Activated CD8-positive, alpha-beta memory T cell treated with anti-CD3 and anti-CD28 coated beads for 24 hours (primary cell): ENCODE measurements around the gene PREX1.
A peak's percentile ranks its signal among the peaks of the same experiment; 100 is the strongest.
"Not testable (repeated sequence)": the region's sequence is repeated elsewhere in the genome, so short reads cannot be mapped to it uniquely, and the experiment has no call there.

Experiments
- DNase-seq: peaks from one replicate; pipeline ENCODE4 v3.0.0-alpha.2; 2020

The PREX1 gene

DNA sequence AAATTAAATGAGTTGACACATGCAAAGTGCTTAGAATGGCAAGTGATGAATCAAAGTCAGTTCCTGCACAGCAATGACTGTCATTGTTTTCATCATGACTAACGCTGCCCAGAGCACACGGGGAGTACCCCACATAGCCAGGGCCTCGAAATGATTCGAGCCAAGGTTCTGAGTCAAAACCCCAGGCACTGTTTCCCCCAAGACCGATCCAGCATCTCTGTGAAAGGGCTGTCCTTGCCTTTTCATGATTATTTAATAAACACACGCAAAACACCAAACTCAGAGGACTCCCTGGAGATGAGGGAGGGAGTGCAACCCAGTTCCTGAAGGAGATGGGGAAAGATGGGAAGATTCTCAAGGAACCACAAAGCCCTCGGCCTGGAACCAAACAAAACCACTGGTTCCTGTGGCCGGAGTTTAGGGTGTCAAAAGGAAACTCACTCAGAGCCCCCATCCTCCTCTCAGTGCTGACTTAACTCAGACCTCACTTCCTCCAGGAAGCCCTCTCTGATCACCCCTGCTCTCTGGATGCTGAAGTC is 3.8 kb downstream of the PREX1 start:
- DNase-seq: peak; percentile 79

GRCh38 chr20:48823476-48823875 is 4.3 kb downstream of the PREX1 start:
- no peak for DNase-seq

GRCh38 chr20:48822879-48823385 is 4.9 kb downstream of the PREX1 start:
- no peak for DNase-seq

DNA sequence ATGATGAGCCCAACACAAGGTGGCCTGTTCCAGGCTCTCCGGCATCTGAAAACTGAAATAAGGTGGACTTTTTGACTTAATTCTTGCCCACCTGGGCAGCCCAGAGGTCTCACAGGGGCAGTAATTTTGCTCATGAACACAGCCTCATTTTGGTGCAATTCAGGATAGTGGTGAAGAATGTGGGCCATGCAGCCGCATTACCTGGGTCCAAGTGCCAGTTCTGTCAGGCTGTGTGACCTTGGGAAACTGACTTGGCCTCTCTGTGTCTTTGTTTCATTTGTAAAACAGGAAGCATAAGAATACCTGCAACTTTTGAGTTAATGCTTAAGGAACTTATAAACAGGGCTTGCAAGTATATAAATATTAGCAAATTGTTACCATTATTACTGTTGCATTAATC is 5.6 kb downstream of the PREX1 start:
- no peak for DNase-seq

DNA sequence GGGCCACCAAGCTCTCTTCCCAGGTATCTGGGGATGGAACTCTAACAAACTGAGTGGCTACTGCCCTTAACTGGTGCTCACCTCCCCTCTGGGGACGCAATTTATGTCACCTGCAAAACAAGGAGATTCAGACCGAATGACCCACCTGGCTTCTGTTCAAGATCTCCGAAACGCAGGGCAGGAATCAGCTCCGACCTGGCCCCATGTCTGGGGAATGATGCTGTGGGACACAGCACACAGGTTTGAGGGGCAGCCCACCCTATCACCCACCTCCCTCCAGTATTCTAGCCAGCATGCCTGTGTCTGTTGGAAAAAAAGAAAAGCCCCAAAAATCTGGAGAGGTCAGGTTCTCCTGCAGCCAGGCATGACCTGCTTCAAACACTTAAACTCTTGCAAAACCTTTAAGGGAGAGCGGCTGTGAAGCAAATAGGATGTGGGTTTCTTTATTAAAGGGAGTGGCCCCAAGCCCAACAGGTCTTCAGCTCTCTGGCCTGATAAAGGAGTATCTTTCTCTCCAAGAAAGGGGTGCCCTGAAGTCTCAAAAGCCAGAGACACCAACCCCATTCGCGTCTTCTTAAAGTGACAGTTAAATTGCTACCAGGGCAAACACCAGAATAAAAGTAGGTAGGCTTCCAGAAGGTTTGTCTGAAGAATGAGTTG is 6.4 kb downstream of the PREX1 start:
- DNase-seq: no peak

- DNase-seq: no peak
Measured at GRCh38 chr20:48820649-48820973, 7.2 kb downstream of the PREX1 start.

DNA sequence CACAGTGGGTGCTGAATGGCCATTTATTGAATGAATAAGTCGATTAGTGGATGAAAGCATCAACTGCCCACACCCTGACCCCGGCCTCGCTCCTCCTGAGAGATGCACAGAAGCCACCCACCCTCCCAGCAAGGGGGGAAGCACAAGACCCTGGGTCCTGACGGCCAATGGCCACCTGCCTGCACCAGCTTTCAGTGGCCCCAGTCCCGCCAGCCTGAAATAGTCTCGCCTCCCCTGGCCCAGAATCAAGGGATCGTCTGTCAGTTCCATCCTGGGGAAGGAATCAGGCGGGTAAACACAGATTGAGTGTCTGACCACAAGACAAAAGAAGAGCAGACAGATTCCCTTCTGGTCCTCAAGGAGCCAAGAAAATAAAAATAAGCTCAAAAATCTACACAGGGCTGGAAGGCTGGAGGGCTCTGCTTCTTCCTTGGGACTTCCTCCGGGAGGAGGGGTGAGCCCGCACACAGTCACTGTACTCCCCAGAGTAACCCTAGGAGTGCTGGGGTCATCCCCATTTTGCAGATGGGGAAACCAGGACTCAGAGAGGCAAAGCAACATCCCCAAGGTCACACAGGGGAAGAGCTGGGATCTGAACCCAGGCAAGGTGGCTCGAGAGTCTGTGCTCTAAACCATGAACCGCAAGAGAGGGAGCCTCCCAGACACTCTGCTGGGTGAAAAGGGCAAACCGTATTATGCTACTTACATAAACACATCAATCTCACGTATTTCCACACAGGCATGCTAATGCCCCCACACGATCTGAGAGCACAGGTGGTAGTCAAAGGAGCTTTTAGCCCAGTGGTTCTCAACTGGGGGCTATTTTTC is 7.8 kb downstream of the PREX1 start:
- DNase-seq: no peak

GRCh38 chr20:48819089-48819488 is 8.7 kb downstream of the PREX1 start:
- DNase-seq: no peak

DNA sequence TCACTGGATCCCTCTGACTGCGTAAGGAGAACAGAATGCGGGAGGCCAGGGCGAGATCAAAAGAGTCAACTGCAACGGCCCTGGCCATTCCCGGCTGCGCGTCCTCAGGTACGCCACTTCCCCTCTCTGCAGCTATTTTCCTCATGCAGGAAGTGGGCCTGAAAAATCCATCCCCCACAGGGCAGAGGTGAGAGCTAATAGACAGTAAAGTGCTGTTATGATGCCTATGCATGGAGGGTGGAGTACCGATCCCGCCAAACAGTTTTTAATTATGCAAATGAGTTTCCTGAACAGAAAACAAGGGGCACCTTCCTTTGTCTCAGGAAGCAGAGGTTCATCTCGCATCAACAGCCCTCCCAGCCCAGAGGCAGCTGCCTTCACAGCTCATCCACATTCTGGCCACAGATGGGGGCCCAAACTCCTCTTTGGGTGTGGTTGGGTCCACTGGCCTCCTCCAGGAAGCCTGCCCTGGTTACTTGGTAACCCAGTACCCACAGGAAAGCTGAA is 9.3 kb downstream of the PREX1 start:
- DNase-seq: no peak

- no peak for DNase-seq
Measured at GRCh38 chr20:48818031-48818370, 9.8 kb downstream of the PREX1 start.

DNA sequence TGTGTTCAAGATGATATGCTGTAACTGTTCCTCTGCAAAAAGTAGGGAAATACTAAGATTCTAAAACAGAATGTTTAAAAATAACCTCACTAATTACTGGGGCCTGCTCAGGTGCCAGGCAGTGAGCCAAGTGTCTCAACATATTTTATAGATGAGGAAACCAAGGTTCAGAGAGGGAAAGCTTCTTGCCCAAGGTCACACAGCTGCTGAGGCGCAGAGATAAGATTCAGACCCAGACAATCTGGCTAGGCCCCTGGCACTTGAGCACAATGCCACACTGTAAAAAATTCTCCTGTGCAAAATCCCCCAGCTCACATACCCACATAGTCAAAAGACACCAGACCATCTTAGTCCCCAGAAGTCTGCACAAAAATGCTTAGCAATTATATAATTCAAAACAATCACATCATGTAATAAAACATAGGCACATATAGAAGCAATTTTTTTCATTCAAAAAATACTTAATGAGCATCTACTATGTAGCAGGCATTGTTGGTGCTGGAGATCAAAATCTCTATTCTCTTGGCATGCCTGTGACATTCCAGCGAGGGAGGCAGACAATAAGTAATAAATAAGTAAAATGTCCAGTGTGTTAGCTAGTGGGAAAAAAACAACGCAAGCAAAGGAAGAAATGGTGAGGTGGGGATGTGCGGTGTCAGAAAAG is 10.3 kb downstream of the PREX1 start:
- no peak for DNase-seq

DNA sequence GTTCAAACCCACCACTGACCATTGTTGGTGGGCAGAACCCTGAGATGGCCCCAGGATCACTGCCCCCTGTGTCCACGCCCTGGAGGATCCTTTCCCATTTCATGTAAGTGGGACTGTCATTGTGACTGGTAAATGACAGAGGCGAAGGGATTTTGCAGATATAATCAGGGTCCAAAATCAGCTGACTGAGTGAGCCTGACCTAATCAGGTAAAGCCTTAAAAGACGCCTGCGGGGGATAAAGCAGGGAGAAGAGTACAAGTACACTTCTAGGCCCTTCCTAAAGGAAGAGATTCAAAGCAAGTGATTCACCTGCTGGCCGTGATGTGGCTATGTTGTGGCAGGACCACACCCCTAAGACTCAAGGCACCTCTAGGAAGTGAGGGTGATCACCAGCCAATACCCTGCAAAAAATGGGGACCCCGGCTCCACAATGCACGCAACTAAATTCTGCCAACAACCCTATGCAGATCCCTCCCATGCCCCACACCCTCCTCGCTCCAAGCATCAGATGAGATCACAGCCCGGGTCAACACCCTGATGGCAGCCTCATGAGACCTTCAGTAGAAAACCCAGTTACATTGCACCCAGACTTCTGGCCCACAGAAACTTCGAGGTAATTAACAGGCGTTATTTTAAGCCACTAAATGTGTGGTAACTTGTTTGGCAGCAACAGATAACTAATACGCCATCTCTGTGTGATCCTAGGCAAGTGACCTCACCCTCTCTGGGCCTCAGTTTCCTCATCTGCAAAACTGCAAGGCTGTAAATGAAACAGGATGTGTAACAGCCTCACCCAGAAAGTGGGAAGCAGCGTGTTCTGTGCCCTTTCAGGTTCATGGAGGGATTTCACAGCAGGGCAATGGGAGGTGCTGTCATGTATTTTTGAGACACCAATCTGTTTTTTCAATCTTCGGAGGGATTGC is 11.3 kb downstream of the PREX1 start:
- no peak for DNase-seq

- DNase-seq: no peak
Measured at GRCh38 chr20:48815537-48815936, 12.3 kb downstream of the PREX1 start.

GRCh38 chr20:48814633-48815032 is 13.2 kb downstream of the PREX1 start:
- no peak for DNase-seq

GRCh38 chr20:48813930-48814546 is 13.8 kb downstream of the PREX1 start:
- DNase-seq: no peak

DNA sequence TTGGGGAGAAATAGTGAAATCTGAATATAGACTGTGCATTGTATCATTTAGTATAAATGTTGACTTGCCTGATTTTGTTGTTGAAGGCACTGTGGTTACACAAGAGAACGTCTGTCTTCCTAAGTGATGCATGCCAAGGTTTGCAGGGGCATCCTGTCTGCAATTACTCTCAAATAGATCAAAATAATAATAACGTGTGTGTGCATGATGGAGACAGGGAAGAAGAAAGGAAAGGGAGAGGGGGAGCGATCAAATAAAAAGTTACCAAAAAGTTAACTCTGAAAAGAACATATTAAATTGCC is 14.4 kb downstream of the PREX1 start:
- DNase-seq: no peak

DNA sequence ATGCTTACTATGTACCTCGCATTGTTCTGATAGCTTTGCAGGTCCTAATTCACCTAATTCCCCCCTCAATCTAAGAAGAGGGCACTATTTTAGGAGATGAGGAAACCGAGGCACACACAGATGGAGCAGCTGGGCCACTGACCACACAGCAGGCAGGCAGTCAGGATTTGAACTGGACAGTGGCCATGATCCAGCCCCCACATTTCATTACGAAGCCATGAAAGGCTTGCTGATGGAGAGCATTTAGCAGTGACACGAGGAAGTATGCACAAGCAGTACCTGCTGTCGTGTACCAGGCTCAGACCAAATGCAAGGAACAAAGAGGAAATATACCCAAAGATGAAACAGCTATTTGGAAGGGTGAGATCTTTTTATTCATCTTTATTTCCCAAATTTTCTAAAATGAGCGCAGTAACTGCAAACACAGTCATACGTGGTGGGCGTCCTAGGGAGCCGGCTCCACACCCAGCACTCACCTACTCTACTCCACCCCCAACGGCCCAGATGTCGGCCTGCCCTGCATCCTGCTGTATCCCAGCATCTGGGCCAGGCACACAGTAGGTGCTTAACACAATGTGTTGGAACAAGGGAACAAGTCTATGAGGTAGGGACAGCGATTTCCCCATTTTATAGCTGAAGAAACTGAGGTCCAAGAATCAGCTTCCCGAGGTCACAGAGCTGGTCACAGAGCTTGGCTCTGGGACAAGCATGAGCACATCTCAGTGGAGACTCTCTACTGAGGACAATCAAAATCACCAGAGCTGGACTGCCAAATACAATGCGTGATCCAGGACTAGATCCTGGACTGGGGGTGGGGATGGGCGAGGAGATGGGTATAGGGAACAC is 15.0 kb downstream of the PREX1 start:
- no peak for DNase-seq

GRCh38 chr20:48812114-48812513 is 15.7 kb downstream of the PREX1 start:
- not testable (repeated sequence) for DNase-seq

GRCh38 chr20:48809673-48810072 is 18.1 kb downstream of the PREX1 start:
- DNase-seq: no peak

DNA sequence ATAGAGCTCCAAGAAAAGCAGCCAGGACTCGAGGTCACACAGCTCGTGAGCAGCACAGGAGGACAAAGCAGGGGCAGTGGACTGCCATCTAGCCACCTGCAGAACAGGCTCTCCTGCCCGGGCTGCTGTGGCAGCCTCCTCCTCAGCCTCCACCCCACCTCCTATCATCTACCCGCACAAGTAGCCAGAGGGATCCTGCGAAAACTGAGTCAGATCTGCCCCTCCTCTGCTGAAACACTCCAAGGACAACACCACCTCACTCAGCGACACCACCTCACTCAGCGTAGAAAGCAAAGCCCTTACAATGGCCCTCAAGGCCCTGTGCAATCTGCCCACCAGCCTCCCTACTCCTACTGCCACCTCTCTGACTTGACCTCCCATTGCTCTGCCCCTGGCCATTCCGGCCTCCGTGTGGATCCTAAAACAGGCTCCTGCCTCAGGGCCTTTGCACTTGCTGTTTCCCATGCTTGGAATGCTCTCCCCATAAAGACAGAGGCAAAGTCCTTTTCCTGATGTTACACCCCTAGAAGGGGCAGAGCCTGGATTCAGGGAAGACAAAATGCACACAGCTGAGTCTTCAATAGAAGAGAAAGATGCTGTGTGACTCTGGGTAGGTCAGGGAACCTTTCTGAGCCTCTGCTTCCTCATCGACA is 19.3 kb downstream of the PREX1 start:
- DNase-seq: no peak
